Lung (tissue), 12 donors: ENCODE data around the gene SHISAL2B. TPM values are rescaled to one million over a fixed set of nuclear protein-coding genes. Genes with fewer than 3 reads are reported as not detected.
"Not testable (repeated sequence)": the region's sequence is repeated elsewhere in the genome, so short reads cannot be mapped to it uniquely, and the experiment has no call there.

Source experiments
- ATAC-seq: fragments of 200-7000 bp; cut with Tn5 transposase; one replicate; pipeline ENCODE4 v1.9.1; 2020; ENCODE audit warnings: moderate number of reproducible peaks; ENCODE audit not compliant: insufficient read depth, low FRiP score
- DNase-seq, 3 donors: peaks; one replicate each; pipeline ENCODE4 v3.0.0-alpha.2; 2013 to 2017
- H3K27ac ChIP-seq, 2 donors: one replicate each; pipeline ENCODE4 v1.5.1; 2013; ENCODE audit warnings: mild to moderate bottlenecking in 2 of 2, moderate library complexity in 2 of 2, control low read depth in 1 of 2, inconsistent platforms in 1 of 2, low read depth in 1 of 2, low read length in 1 of 2
- H3K27me3 ChIP-seq, 3 donors: one replicate each; pipeline ENCODE4 v1.5.1; 2013; ENCODE audit warnings: low read length in 2 of 3; ENCODE audit not compliant: control insufficient read depth in 3 of 3, insufficient read depth in 3 of 3
- H3K36me3 ChIP-seq, 4 donors: one replicate each; pipeline ENCODE4 v1.5.1; 2013; ENCODE audit warnings: low read length in 4 of 4, mild to moderate bottlenecking in 1 of 4, moderate library complexity in 1 of 4; ENCODE audit not compliant: control insufficient read depth in 4 of 4, insufficient read depth in 4 of 4
- H3K4me1 ChIP-seq, 5 donors: one replicate each; pipeline ENCODE4 v1.5.1; 2013; ENCODE audit warnings: low read length in 5 of 5, mild to moderate bottlenecking in 2 of 5, moderate library complexity in 1 of 5; ENCODE audit not compliant: control insufficient read depth in 5 of 5, insufficient read depth in 5 of 5
- H3K4me3 ChIP-seq: one replicate; pipeline ENCODE4 v1.5.1; 2013; ENCODE audit warnings: mild to moderate bottlenecking, control low read depth, moderate library complexity
- H3K9ac ChIP-seq, 2 donors: one replicate each; pipeline ENCODE4 v1.5.1; 2013; ENCODE audit warnings: low read length in 2 of 2, control low read depth in 1 of 2; ENCODE audit not compliant: insufficient read depth in 1 of 2
- H3K9me3 ChIP-seq, 4 donors: one replicate each; pipeline ENCODE4 v1.5.1; 2013; ENCODE audit warnings: low read length in 3 of 4, mild to moderate bottlenecking in 1 of 4, moderate library complexity in 1 of 4; ENCODE audit not compliant: control insufficient read depth in 4 of 4, insufficient read depth in 3 of 4
- CTCF ChIP-seq: IDR thresholded peaks from 2 replicates; pipeline ENCODE4 v1.5.1; 2012; ENCODE audit warnings: mild to moderate bottlenecking; ENCODE audit errors: control extremely low read depth, extremely low read depth
- WGBS, 2 donors: extraction: QIAGEN DNeasy Blood & Tissue Kit; methylation state at CpG; one replicate each; pipeline ENCODE4 v1.1.7; 2013; 5-methylcytosine and 5-hydroxymethylcytosine counted together
- polyA plus RNA-seq, 2 donors: library from polyadenylated mRNA; stranded (reverse); fragments of 200-250 nt; gene quantifications; one replicate each; pipeline ENCODE4 v1.2.1, GENCODE V29; 2013
- total RNA-seq, 2 donors: library from RNA; depleted of rRNA in 1 of 2; stranded (reverse); fragments of >200 nt in 1 of 2; gene quantifications; one replicate each; pipeline ENCODE4 v1.2.1, GENCODE V29; 2014 to 2021
- donor health status: control.
- donor health status: control.
- donor health status: Bipolar disorder and iron deficiency.
- donor health status: healthy.
- donor health status: DM: yes; HTN: yes; CAD: no.

The SHISAL2B gene
- total and polyA plus RNA-seq, 4 donors: 0.34 to 2.8 TPM; not detected in 2

- Histone ChIP-seq H3K9me3 (no peaks in the 10 kb centered on the region), H3K4me3 (no peak overlapping the region), H3K36me3 (no peaks in the 10 kb centered on the region), H3K9ac (no peak overlapping the region), H3K27me3 (peaks cover 0 to 18% (median 11%) of the 10 kb centered on the region in 3 donors), H3K4me1 (peaks cover 0 to 11% (median 0%) of the 10 kb centered on the region in 5 donors), H3K27ac (no peak overlapping the region)
- TF ChIP-seq CTCF: no peak
- 66 to 80% methylated on average over 2 of the region's 2 CpGs for WGBS, 2 donors
- no peak for DNase-seq
- ATAC-seq: no peak
Observed at GRCh38 chr5:64693636-64694035, 3.3 kb downstream of the SHISAL2B start.

- ATAC-seq, H3K9ac ChIP-seq, H3K9me3 ChIP-seq, H3K36me3 ChIP-seq, H3K4me1 ChIP-seq, DNase-seq, H3K27ac ChIP-seq, H3K4me3 ChIP-seq: not testable (repeated sequence)
- peaks cover 0 to 13% (median 0%) of the 10 kb centered on the region in 3 donors for H3K27me3 ChIP-seq
- 90 to 93% methylated on average over 7 of the region's 7 CpGs for WGBS, 2 donors
Observed at GRCh38 chr5:64696414-64696813, 6.1 kb downstream of the SHISAL2B start.

- Histone ChIP-seq H3K27me3 (no peaks in the 10 kb centered on the region), H3K9ac (no peak overlapping the region), H3K4me3 (no peak overlapping the region), H3K9me3 (no peaks in the 10 kb centered on the region), H3K27ac (no peak overlapping the region), H3K4me1 (no peaks in the 10 kb centered on the region), H3K36me3 (no peaks in the 10 kb centered on the region)
- 89 to 95% methylated on average over 4 of the region's 4 CpGs for WGBS, 2 donors
- DNase-seq (no peak), ATAC-seq (peak; percentile 6)
- no peak for TF ChIP-seq CTCF
Observed at GRCh38 chr5:64700765-64701164, 10.5 kb downstream of the SHISAL2B start.

- not testable (repeated sequence) for H3K9ac ChIP-seq, H3K9me3 ChIP-seq, H3K27ac ChIP-seq, ATAC-seq, H3K36me3 ChIP-seq, H3K27me3 ChIP-seq, DNase-seq, H3K4me3 ChIP-seq, H3K4me1 ChIP-seq
- 41% methylated on average over 2 of the region's 2 CpGs for WGBS, 2 donors
Observed at GRCh38 chr5:64706074-64706473, 15.8 kb downstream of the SHISAL2B start.

- ATAC-seq (no peak), DNase-seq (no peak)
- Histone ChIP-seq H3K27me3 (no peaks in the 10 kb centered on the region), H3K4me1 (no peaks in the 10 kb centered on the region), H3K9ac (no peak overlapping the region), H3K27ac (no peak overlapping the region), H3K36me3 (no peaks in the 10 kb centered on the region), H3K4me3 (no peak overlapping the region), H3K9me3 (no peaks in the 10 kb centered on the region)
- WGBS, 2 donors: 73 to 83% methylated on average over 2 of the region's 2 CpGs
- no peak for TF ChIP-seq CTCF
Observed at GRCh38 chr5:64707191-64707590, 16.9 kb downstream of the SHISAL2B start.

- not testable (repeated sequence) for H3K4me1 ChIP-seq, H3K27ac ChIP-seq, H3K9ac ChIP-seq, H3K36me3 ChIP-seq, DNase-seq, H3K9me3 ChIP-seq, H3K27me3 ChIP-seq, H3K4me3 ChIP-seq, ATAC-seq
- 79 to 90% methylated on average over 10 to 12 of the region's 16 CpGs for whole genome bisulfite sequencing, 2 donors
Observed at GRCh38 chr5:64714495-64714894, 24.2 kb downstream of the SHISAL2B start.
